Neural progenitor cell (in vitro differentiated cells): ENCODE results near the gene ECM2.

ENCODE experiments used
- CTCF ChIP-seq: fragments of 200-600 bp; sonication (generic); IDR thresholded peaks from 2 replicates; pipeline ENCODE4 v1.5.1; 2017; ENCODE audit warnings: antibody characterized with exemption, mild to moderate bottlenecking
- EZH2 ChIP-seq: fragments of 200-600 bp; sonication (generic); IDR thresholded peaks from 2 replicates; pipeline ENCODE4 v1.6.1; 2017; ENCODE audit warnings: antibody characterized with exemption, mild to moderate bottlenecking, moderate library complexity
- EZH2phosphoT487 ChIP-seq: fragments of 200-600 bp; sonication (generic); IDR thresholded peaks from 2 replicates; pipeline ENCODE4 v1.6.1; 2017; ENCODE audit warnings: antibody characterized with exemption

GRCh38 chr9:92534204-92534603 lies 1.6 kb downstream of the ECM2 start:
- no peak for TF ChIP-seq CTCF
- TF ChIP-seq EZH2 = no peak
- no peak for TF ChIP-seq EZH2phosphoT487
